OCI-LY1 (cell line): Measurements from ENCODE around the gene MARK3.

ENCODE experiments used
- H2AFZ ChIP-seq: fragments of 200-600 bp; sonication (generic), shearing (Covaris generic); 2 replicates; pipeline ENCODE4 v1.6.0; 2014; ENCODE audit warnings: antibody characterized with exemption, mild to moderate bottlenecking, low read length
- H3F3A ChIP-seq: fragments of 200-600 bp; sonication (generic), shearing (Covaris generic); 2 replicates; pipeline ENCODE4 v1.6.0; 2014; ENCODE audit warnings: mild to moderate bottlenecking, antibody characterized with exemption, low read length, moderate library complexity; ENCODE audit not compliant: insufficient read depth
- H3K27ac ChIP-seq: fragments of 200-600 bp; sonication (generic); 2 replicates; pipeline ENCODE4 v1.5.1; 2014; ENCODE audit warnings: low read length, mixed run types, mild to moderate bottlenecking, low read depth; ENCODE audit not compliant: poor library complexity, severe bottlenecking
- H3K27me3 ChIP-seq: fragments of 200-600 bp; sonication (generic); 2 replicates; pipeline ENCODE4 v1.6.0; 2014; ENCODE audit warnings: antibody characterized with exemption, mild to moderate bottlenecking, low read length, moderate library complexity; ENCODE audit not compliant: insufficient read depth
- H3K36me3 ChIP-seq: fragments of 200-600 bp; sonication (generic); 2 replicates; pipeline ENCODE4 v1.6.1; 2014; ENCODE audit warnings: mild to moderate bottlenecking, antibody characterized with exemption, low read length, moderate library complexity, mixed read lengths; ENCODE audit not compliant: insufficient read depth
- H3K4me1 ChIP-seq: fragments of 200-600 bp; sonication (generic); 2 replicates; pipeline ENCODE4 v1.5.1; 2014; ENCODE audit warnings: mild to moderate bottlenecking, low read length, moderate library complexity; ENCODE audit not compliant: insufficient read depth, severe bottlenecking
- H3K4me2 ChIP-seq: fragments of 200-600 bp; sonication (generic), shearing (Covaris generic); 2 replicates; pipeline ENCODE4 v1.6.1; 2014; ENCODE audit warnings: low read length
- H3K4me3 ChIP-seq: fragments of 200-600 bp; sonication (generic); 2 replicates; pipeline ENCODE4 v1.5.1; 2014; ENCODE audit warnings: low read length, low read depth, mild to moderate bottlenecking, mixed read lengths; ENCODE audit not compliant: poor library complexity, severe bottlenecking
- H3K79me2 ChIP-seq: fragments of 200-600 bp; shearing (Covaris generic); 2 replicates; pipeline ENCODE4 v1.6.1; 2016; ENCODE audit warnings: mixed run types, low read length, mixed read lengths; ENCODE audit not compliant: insufficient read depth
- H3K9ac ChIP-seq: fragments of 200-600 bp; sonication (generic), shearing (Covaris generic); 2 replicates; pipeline ENCODE4 v1.6.1; 2014; ENCODE audit warnings: mild to moderate bottlenecking, low read length, mixed read lengths
- H3K9me2 ChIP-seq: fragments of 200-600 bp; sonication (generic), shearing (Covaris generic); 2 replicates; pipeline ENCODE4 v1.6.1; 2014; ENCODE audit warnings: low read depth, mild to moderate bottlenecking, low read length, mixed read lengths
- H3K9me3 ChIP-seq: fragments of 200-600 bp; shearing (Covaris generic); 2 replicates; pipeline ENCODE4 v1.6.1; 2014; ENCODE audit warnings: low read length, mixed read lengths
- H4K20me1 ChIP-seq: fragments of 200-600 bp; sonication (generic), shearing (Covaris generic); 2 replicates; pipeline ENCODE4 v1.6.0; 2016; ENCODE audit warnings: mild to moderate bottlenecking, low read length; ENCODE audit not compliant: insufficient read depth
- CTCF ChIP-seq: fragments of 200-600 bp; sonication (generic), shearing (Covaris generic); IDR thresholded peaks from 2 replicates; pipeline ENCODE4 v1.5.1; 2017; ENCODE audit warnings: mild to moderate bottlenecking, antibody characterized with exemption, low read length, moderate library complexity, mixed read lengths
- EZH2 ChIP-seq: fragments of 200-600 bp; sonication (generic), shearing (Covaris generic); IDR thresholded peaks from 2 replicates; pipeline ENCODE4 v1.8.0; 2017; ENCODE audit warnings: borderline replicate concordance, mixed run types, mild to moderate bottlenecking, antibody characterized with exemption, low read length, moderate library complexity, mixed read lengths

Gene MARK3

GRCh38 chr14:103372552-103373304 is 12.5 kb upstream of the MARK3 start:
- H3K4me1 ChIP-seq = peaks cover 14% of the 10 kb centered on the region
- H3K27ac ChIP-seq = no peak overlapping the region
- H3K27me3 ChIP-seq = no peaks in the 10 kb centered on the region
- no peak for TF ChIP-seq EZH2
- no peak for TF ChIP-seq CTCF
- no peaks in the 10 kb centered on the region for H3K36me3 ChIP-seq
- H3F3A ChIP-seq = no peaks in the 10 kb centered on the region
- no peaks in the 10 kb centered on the region for H3K79me2 ChIP-seq
- no peak overlapping the region for H3K9ac ChIP-seq
- H3K9me2 ChIP-seq = no peaks in the 10 kb centered on the region
- no peak overlapping the region for H3K4me3 ChIP-seq
- no peaks in the 10 kb centered on the region for H4K20me1 ChIP-seq
- H3K4me2 ChIP-seq = no peak overlapping the region
- no peaks in the 10 kb centered on the region for H3K9me3 ChIP-seq
- H2AFZ ChIP-seq = no peak overlapping the region

GRCh38 chr14:103374121-103374520 is 11.1 kb upstream of the MARK3 start:
- no peak overlapping the region for H3K27ac ChIP-seq
- peaks cover 5% of the 10 kb centered on the region; the same call in 1 of the 2 replicates for H3K27me3 ChIP-seq
- no peak overlapping the region for H2AFZ ChIP-seq
- H3F3A ChIP-seq = no peaks in the 10 kb centered on the region
- H3K9ac ChIP-seq = peak overlapping the region; percentile 13; the same call in 1 of the 2 replicates
- H4K20me1 ChIP-seq = no peaks in the 10 kb centered on the region
- TF ChIP-seq EZH2 (no peak), CTCF (no peak)
- no peaks in the 10 kb centered on the region for H3K79me2 ChIP-seq
- H3K36me3 ChIP-seq = no peaks in the 10 kb centered on the region
- H3K9me3 ChIP-seq = no peaks in the 10 kb centered on the region
- peak overlapping the region; percentile 50 for H3K4me2 ChIP-seq
- H3K4me1 ChIP-seq = peaks cover 14% of the 10 kb centered on the region
- H3K9me2 ChIP-seq = no peaks in the 10 kb centered on the region
- peak overlapping the region; percentile 39 for H3K4me3 ChIP-seq

- H3K9me3 ChIP-seq = no peaks in the 10 kb centered on the region
- no peak overlapping the region for H3K9ac ChIP-seq
- no peaks in the 10 kb centered on the region for H4K20me1 ChIP-seq
- no peak overlapping the region for H3K4me2 ChIP-seq
- H3K36me3 ChIP-seq = no peaks in the 10 kb centered on the region; the same call in 1 of the 2 replicates
- H3F3A ChIP-seq = no peaks in the 10 kb centered on the region
- H3K4me1 ChIP-seq = peaks cover 14% of the 10 kb centered on the region
- no peaks in the 10 kb centered on the region for H3K9me2 ChIP-seq
- no peak overlapping the region for H3K27ac ChIP-seq
- H3K4me3 ChIP-seq = no peak overlapping the region
- TF ChIP-seq CTCF (no peak), EZH2 (no peak)
- H3K79me2 ChIP-seq = no peaks in the 10 kb centered on the region
- H2AFZ ChIP-seq = no peak overlapping the region
- peaks cover 7% of the 10 kb centered on the region; the same call in 1 of the 2 replicates for H3K27me3 ChIP-seq
Observed at GRCh38 chr14:103377522-103378037, 7.6 kb upstream of the MARK3 start.
